ENCODE data around the gene MAML3. TPM values are rescaled to one million over a fixed set of nuclear protein-coding genes. Genes with fewer than 3 reads are reported as not detected.

Gene MAML3
- total and polyA plus RNA-seq, 12 donors, result 1.1 to 4.6 (median 2.6) TPM

DNA sequence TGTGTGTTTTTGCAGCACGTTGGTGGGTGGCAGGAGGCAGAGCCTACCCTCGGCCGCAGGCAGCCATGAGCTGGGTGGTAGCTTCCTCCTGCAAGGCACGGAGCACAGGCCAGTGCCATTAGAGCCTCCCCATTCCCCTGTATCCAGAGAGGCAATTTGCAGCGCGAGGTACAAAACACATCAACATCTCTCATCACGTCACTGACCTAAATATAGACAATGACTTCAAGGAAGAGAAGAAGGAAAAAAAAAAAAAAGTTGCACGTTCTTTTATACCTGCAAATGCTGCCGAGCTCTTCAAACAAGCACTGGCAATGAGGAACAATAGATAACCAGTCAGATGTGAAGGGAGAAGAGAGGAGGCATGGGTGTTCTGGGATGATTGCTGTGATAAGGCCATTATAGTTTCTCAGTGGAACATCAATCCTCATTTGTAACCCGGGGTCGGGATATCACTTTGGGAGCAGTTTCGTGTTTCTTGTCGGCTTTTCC, 328.4 kb downstream of the MAML3 start:
- TF ChIP-seq, protein P1, sequence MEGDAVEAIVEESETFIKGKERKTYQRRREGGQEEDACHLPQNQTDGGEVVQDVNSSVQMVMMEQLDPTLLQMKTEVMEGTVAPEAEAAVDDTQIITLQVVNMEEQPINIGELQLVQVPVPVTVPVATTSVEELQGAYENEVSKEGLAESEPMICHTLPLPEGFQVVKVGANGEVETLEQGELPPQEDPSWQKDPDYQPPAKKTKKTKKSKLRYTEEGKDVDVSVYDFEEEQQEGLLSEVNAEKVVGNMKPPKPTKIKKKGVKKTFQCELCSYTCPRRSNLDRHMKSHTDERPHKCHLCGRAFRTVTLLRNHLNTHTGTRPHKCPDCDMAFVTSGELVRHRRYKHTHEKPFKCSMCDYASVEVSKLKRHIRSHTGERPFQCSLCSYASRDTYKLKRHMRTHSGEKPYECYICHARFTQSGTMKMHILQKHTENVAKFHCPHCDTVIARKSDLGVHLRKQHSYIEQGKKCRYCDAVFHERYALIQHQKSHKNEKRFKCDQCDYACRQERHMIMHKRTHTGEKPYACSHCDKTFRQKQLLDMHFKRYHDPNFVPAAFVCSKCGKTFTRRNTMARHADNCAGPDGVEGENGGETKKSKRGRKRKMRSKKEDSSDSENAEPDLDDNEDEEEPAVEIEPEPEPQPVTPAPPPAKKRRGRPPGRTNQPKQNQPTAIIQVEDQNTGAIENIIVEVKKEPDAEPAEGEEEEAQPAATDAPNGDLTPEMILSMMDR (IDR thresholded peaks at IDR 0.05), result no peak
- H3K4me3 ChIP-seq, result peak overlapping the region in 1 of 10 donors; percentile 26
- H3K9me3 ChIP-seq, result no peaks in the 10 kb centered on the region
- intact Hi-C loops (cut with DNase I), result no loop called here
- peak overlapping the region in 5 of 10 donors; percentile 25 to 55 (median 31) for H3K27ac ChIP-seq
- DNase-seq, result no peak
- H3K27me3 ChIP-seq, result no peaks in the 10 kb centered on the region
- 48 to 54% methylated on average over 13 of the region's 13 CpGs for WGBS, 2 donors
- peaks cover 0 to 36% (median 13%) of the 10 kb centered on the region in 9 donors for H3K4me1 ChIP-seq
- peak in 7 of 8 donors; percentile 41 to 86 (median 72) for ATAC-seq
- no peaks in the 10 kb centered on the region for H3K36me3 ChIP-seq

DNA sequence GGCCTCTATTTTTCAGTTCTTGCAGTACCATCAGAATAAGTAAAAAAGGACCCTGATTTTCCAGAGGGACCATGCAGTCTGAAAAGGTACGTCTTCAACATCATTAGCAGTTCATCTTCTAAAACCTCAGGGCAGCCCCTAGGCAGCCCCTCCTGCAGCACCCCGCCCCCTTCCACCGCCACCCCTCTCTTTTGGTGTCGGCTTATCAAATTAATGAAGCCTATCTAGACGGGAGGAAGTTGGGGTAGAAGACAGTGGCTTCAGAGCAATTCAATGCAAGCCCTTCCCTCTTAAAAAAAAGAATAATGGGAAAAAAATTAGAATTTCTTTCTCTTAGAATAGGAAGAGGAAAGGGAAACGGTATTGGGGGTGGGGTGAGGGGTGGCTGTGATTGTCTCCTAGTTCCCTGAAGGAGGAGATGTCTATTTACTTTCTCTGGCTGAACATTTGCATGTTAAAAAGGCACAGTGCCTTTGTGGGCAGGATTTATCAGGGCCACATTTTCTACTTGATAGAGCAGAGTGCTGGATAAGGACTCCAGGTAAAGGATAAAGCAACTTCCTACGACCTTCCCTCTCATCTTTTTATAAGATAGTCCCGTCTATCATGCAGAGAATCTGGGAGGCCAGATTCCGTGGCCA, 329.0 kb downstream of the MAML3 start:
- DNase-seq (peak in 1 of 2 donors; percentile 45), ATAC-seq (peak in 5 of 8 donors; percentile 12 to 66 (median 43))
- 61 to 70% methylated on average over 9 of the region's 9 CpGs for WGBS, 2 donors
- intact Hi-C loops (cut with DNase I), result no loop called here
- no peaks in the 10 kb centered on the region for H3K9me3 ChIP-seq
- H3K4me3 ChIP-seq, result peak overlapping the region in 1 of 10 donors; percentile 26
- H3K27me3 ChIP-seq, result no peaks in the 10 kb centered on the region
- TF ChIP-seq, protein P1 (IDR thresholded peaks at IDR 0.05), result no peak
- peak overlapping the region in 5 of 10 donors; percentile 25 to 55 (median 31) for H3K27ac ChIP-seq
- no peaks in the 10 kb centered on the region for H3K36me3 ChIP-seq
- peaks cover 0 to 36% (median 13%) of the 10 kb centered on the region in 9 donors for H3K4me1 ChIP-seq

DNA sequence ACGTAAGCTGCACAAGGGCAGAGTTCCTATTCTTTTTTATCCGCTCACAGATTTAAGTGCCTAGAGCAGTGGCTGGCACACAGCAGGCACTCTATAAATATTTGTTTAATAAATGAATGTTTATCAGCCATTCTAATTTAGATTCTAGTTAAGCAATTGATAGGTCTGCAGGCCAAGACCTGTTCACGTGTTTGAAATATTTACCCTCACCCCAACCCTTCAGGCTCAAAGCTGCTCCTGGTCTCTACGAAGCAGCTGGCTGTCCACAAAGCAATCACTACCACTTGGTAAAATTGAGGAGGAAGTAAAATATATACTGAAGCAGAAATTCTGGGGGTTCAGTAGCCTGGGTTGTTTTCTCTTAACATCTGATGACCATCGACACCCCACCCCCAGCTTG, 330.2 kb downstream of the MAML3 start:
- no peak overlapping the region for H3K27ac ChIP-seq
- DNase-seq (no peak), ATAC-seq (no peak)
- WGBS, 2 donors, result 77 to 87% methylated on average over 5 of the region's 5 CpGs
- no peaks in the 10 kb centered on the region for H3K36me3 ChIP-seq
- TF ChIP-seq, protein P1 (IDR thresholded peaks at IDR 0.05), result no peak
- H3K27me3 ChIP-seq, result no peaks in the 10 kb centered on the region
- no peak overlapping the region for H3K4me3 ChIP-seq
- no peaks in the 10 kb centered on the region for H3K9me3 ChIP-seq
- peaks cover 0 to 26% (median 13%) of the 10 kb centered on the region in 9 donors for H3K4me1 ChIP-seq
- intact Hi-C loops (cut with DNase I), result no loop called here

DNA sequence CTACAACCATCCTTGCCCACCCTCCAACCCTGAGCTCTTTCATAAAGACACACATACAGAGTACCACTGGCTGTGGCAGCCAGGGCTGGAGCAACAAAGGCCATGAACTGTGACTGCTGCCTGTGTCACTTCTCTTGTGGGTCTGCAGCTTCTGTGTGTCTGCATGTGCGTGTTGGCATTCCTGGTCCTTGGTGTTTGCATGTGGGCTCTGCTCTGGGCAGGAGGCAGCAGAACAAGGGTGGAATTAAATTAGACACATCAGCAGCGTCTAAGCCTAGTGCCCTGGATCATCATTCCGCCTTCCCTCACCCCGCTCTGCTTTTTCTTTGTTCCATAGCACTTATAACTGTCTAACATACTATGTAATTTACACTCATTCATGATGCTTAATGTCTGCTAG, 330.6 kb downstream of the MAML3 start:
- no peaks in the 10 kb centered on the region for H3K36me3 ChIP-seq
- no peak for ATAC-seq
- H3K4me3 ChIP-seq, result no peak overlapping the region
- no peak overlapping the region for H3K27ac ChIP-seq
- TF ChIP-seq, protein P1 (IDR thresholded peaks at IDR 0.05), result no peak
- no peak for DNase-seq
- WGBS, 2 donors, result 96% methylated on average over 4 of the region's 4 CpGs
- peaks cover 0 to 26% (median 13%) of the 10 kb centered on the region in 9 donors for H3K4me1 ChIP-seq
- intact Hi-C loops (cut with DNase I), result no loop called here
- no peaks in the 10 kb centered on the region for H3K9me3 ChIP-seq
- H3K27me3 ChIP-seq, result no peaks in the 10 kb centered on the region

Data from heart right ventricle (tissue), 16 donors.